ENCODE measurements around the gene SYT12. TPM values are rescaled to one million over a fixed set of nuclear protein-coding genes. Genes with fewer than 3 reads are reported as not detected.

SYT12 gene
- total and polyA plus RNA-seq, 2 of the 4 experiments (the other 2 are of a cell fraction), result 0.54 to 0.74 TPM

DNA sequence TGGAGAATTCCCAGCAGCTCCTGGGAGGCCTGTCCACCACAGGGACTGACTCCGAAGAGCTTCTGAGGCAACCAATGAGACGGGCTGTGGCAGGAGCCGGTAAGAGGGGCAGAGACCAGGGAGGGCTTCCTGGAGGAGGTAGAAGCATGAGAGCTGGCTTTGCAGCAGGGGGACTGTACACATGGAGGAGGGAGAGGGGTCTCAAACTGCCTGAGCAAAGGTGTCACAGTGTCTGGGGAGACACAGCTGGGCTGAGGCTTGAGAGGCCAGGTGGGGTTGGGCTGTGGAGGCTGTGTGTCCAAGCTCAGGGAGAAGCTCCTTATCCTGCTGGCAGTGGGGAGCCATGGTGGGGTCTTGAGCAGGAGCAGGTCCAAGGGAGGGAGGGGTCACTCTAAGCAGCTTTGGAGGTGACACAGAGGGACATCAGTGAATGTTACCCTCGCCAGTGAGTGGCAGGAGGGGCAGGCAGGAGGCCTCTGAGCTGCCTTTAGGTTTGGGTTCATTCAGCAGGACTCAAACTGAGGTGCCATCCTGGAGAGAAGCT is 29.1 kb downstream of the SYT12 start:
- Histone ChIP-seq H3K9ac (ENCODE audit: low read depth, low read length) (no peak overlapping the region), H4K8ac (ENCODE audit: low read depth in 2 of 2, low read length in 2 of 2) (no peak overlapping the region), H3K79me1 (ENCODE audit: low read depth in 1 of 2, low read length in 2 of 2) (0 out of 4 replicates have a peak, but pooled peaks cover 0 to 7% of the 10 kb centered on the region in 2 experiments), H3K4ac (ENCODE audit: low read depth, low read length) (peak overlapping the region; percentile 26; the same call in 1 of the 2 replicates), H3K9me1 (ENCODE audit: insufficient read depth, low read length) (peaks cover 10% of the 10 kb centered on the region), H3K14ac (replicated peaks; ENCODE audit: low read depth, low read length) (no peak overlapping the region), H4K20me1 (ENCODE audit: insufficient read depth, low read length) (no peaks in the 10 kb centered on the region), H4K91ac (ENCODE audit: insufficient read depth, low read depth, low read length) (no peak overlapping the region), H3K36me3 (ENCODE audit: control insufficient read depth, insufficient read depth, low read length) (no peaks in the 10 kb centered on the region), H3K27ac (ENCODE audit: insufficient read depth, low read length) (no peak overlapping the region), H3K4me1 (ENCODE audit: control insufficient read depth, insufficient read depth, low read length) (peaks cover 22% of the 10 kb centered on the region), H3K56ac (ENCODE audit: extremely low read depth, insufficient read depth, low read length) (no peak overlapping the region), H3K27me3 (ENCODE audit: control insufficient read depth, insufficient read depth, low read length) (no peaks in the 10 kb centered on the region), H2AFZ (replicated peaks; ENCODE audit: low read length, poor library complexity) (peak overlapping the region; percentile 60), H2AK5ac (ENCODE audit: low read depth, low read length) (0 out of 2 replicates have a peak overlapping the region, but pooled peaks have one; percentile 80), H2BK5ac (ENCODE audit: low read depth, low read length, poor library complexity, severe bottlenecking) (no peak overlapping the region), H3K18ac (ENCODE audit: low read depth, low read length) (no peak overlapping the region), H2BK120ac (ENCODE audit: low read depth, low read length) (no peak overlapping the region), H3K9me3 (ENCODE audit: control insufficient read depth, insufficient read depth, low read length) (no peaks in the 10 kb centered on the region), H3K4me3 (ENCODE audit: insufficient read depth, low read depth, low read length) (no peak overlapping the region), H2AK9ac (replicated peaks; ENCODE audit: low read depth, low read length, poor library complexity) (peak overlapping the region; percentile 56), H2BK15ac (ENCODE audit: low read depth, low read length) (no peak overlapping the region), H3K23ac (ENCODE audit: low read depth, low read length) (no peak overlapping the region), H2BK20ac (ENCODE audit: low read depth, low read length) (no peak overlapping the region), H4K5ac (ENCODE audit: low read depth, low read length) (no peak overlapping the region), H3K4me2 (ENCODE audit: low read depth, low read length) (no peak overlapping the region)
- ATAC-seq (ENCODE audit: low read depth) (no peak), DNase-seq (no peak)
- in situ Hi-C loops (cut with MboI; ENCODE audit: low sequenced_read_pairs), result no loop called here
- intact Hi-C loops (cut with micrococcal nuclease), result no loop called here
- 100% methylated on average over 1 of the region's 4 CpGs; no CpG with 5 or more reads in 1 of the 2 experiments for WGBS, 2 experiments (ENCODE audit: extremely low coverage in 2 of 2, insufficient read length in 1 of 2)
- no peak for TF ChIP-seq MAFK (IDR thresholded peaks at IDR 0.05; ENCODE audit: low read depth, low read length)
- no peak for TF ChIP-seq BHLHE40 (IDR thresholded peaks at IDR 0.05; ENCODE audit: low read depth, low read length)
- TF ChIP-seq ELK1 (IDR thresholded peaks at IDR 0.05; ENCODE audit: borderline replicate concordance, low read depth, low read length), result no peak
- no peak for TF ChIP-seq MAZ (IDR thresholded peaks at IDR 0.05; ENCODE audit: borderline replicate concordance, low read depth, low read length)
- TF ChIP-seq, protein P1, sequence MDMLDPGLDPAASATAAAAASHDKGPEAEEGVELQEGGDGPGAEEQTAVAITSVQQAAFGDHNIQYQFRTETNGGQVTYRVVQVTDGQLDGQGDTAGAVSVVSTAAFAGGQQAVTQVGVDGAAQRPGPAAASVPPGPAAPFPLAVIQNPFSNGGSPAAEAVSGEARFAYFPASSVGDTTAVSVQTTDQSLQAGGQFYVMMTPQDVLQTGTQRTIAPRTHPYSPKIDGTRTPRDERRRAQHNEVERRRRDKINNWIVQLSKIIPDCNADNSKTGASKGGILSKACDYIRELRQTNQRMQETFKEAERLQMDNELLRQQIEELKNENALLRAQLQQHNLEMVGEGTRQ (IDR thresholded peaks at IDR 0.05; ENCODE audit: low read depth, low read length), result no peak
- TF ChIP-seq RFX5 (IDR thresholded peaks at IDR 0.05; ENCODE audit: low read depth, low read length), result no peak
- TF ChIP-seq CTCF (conservative IDR thresholded peaks at IDR 0.05; ENCODE audit: low read depth, low read length), result no peak
- TF ChIP-seq CEBPB (IDR thresholded peaks at IDR 0.05; ENCODE audit: low read depth, low read length), result no peak
- no TSS peak for BruUV-seq (replicated peaks)
- dilution Hi-C loops (cut with HindIII; ENCODE audit: low sequenced_read_pairs, unreplicated experiment), result no loop called here
- ChIA-PET CTCF (interaction anchor here (0.6 kb wide), 1 partner anchor 255 kb away, joined by 3 read pairs; no protein-coding TSS in a partner anchor), POLR2A (ENCODE audit: unreplicated experiment) (no interaction called here)
